ENCODE data around the gene PLPP7.
"Not testable (repeated sequence)": the region's sequence is repeated elsewhere in the genome, so short reads cannot be mapped to it uniquely, and the experiment has no call there.

The PLPP7 gene

DNA sequence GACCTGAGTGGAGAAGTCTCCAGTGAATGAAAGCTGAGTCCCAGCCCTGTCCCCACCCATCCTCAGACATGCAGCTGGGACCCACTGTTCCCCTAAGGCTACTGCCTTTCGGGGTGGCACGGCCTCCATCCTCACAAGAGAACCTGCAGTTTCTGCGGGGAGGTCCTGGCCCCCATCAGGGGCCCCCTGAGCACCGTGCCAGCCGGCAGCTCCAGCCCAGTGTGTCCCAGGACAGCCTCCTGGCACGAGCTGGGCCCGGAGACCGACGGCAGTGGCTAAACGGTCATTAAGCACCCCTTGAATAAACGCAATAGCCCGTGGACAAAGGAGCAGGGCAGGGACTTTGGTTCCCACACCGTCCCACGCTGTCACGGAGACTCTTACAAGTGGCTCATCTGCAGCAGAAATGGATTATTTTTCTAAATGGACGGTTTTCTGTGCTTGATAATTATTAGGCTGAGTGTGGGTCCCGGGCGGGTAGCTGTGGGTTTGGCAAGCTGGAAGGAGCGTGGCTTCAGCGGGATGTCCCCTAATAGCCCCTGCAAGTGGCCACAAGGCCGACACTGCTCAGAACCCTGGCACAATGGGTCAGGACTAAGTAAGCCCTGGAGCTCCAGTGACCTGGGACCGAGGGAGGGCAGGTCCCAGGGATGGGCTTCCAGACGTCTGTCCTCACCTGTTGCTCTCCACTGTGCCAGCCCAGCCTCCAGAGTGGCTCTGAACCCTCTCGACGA is 30.7 kb upstream of the PLPP7 start:
- no peaks in the 10 kb centered on the region for H3K9me3 ChIP-seq (ENCODE audit: control insufficient read depth, insufficient read depth, low read length)
- peaks cover 10% of the 10 kb centered on the region for H3K36me3 ChIP-seq (ENCODE audit: control insufficient read depth, insufficient read depth, low read length)
- H3K9ac ChIP-seq (ENCODE audit: low read depth, low read length) = no peak overlapping the region
- no peak overlapping the region for H3K4me3 ChIP-seq (ENCODE audit: low read depth, low read length)
- no peaks in the 10 kb centered on the region for H3K27me3 ChIP-seq (ENCODE audit: control insufficient read depth, insufficient read depth, low read length)
- H3K4me1 ChIP-seq (ENCODE audit: control insufficient read depth, insufficient read depth, low read length) = no peaks in the 10 kb centered on the region

DNA sequence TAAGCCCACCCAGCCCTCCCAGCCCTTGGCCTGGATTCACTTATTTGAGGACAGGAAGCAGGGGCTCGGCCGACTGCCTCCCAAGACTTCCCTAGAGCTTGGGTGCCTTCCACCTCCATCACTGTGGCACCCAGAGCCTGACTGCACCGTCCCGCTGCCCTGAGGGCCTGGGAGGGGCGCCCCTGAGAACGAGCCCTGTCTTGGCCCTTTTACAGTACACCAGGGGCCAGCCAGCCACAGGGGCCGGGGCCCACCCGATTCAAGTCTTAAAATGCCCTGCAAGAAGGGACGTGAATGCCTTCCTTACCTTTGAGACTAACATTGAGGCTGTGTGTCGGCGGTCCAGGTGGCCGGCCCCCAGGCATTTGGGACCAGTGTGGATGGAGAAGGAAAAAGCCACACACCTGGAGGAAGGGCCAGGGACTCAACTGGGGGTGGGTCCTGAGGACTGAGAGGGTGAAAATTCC is 30.1 kb upstream of the PLPP7 start:
- Histone ChIP-seq H3K4me3 (ENCODE audit: low read depth, low read length) (no peak overlapping the region), H3K9ac (ENCODE audit: low read depth, low read length) (no peak overlapping the region), H3K9me3 (ENCODE audit: control insufficient read depth, insufficient read depth, low read length) (no peaks in the 10 kb centered on the region), H3K4me1 (ENCODE audit: control insufficient read depth, insufficient read depth, low read length) (no peaks in the 10 kb centered on the region), H3K36me3 (ENCODE audit: control insufficient read depth, insufficient read depth, low read length) (peaks cover 10% of the 10 kb centered on the region), H3K27me3 (ENCODE audit: control insufficient read depth, insufficient read depth, low read length) (no peaks in the 10 kb centered on the region)

DNA sequence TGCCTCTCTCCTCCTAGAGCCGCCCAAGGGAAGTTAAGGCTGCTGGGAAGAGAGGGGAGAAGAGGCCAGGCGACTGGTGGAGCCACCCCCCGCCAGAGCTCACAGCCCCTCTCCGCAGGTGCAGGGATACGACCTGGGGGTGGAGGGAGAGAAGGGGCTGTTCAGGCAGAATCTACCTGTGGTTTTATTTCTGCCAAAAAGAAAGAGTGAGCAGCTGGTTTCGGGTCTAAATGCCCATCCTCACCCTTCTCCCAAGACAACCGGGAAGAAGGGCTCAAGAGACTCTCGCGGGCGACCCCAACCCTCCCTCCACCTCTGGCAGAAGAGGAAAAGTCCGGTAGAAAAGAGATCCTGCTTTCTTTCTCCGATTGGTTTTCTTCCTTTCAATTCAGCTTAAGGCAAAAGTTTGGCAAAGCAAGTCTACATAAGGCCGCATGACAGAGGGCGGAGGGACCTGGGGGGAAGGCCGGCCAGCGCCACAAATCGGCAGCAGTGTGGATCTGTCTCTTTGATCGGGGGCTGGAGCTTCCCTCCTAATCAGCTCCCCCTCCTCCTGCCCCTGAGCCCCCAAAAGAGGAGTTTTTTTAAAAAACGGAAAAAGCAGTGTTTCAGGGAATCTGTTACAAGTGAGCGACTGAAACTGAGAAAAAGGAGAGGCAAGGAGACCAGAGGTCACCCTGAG is 29.5 kb upstream of the PLPP7 start:
- Histone ChIP-seq H3K4me3 (ENCODE audit: low read depth, low read length) (no peak overlapping the region), H3K9ac (ENCODE audit: low read depth, low read length) (no peak overlapping the region), H3K9me3 (ENCODE audit: control insufficient read depth, insufficient read depth, low read length) (no peaks in the 10 kb centered on the region), H3K27me3 (ENCODE audit: control insufficient read depth, insufficient read depth, low read length) (no peaks in the 10 kb centered on the region), H3K4me1 (ENCODE audit: control insufficient read depth, insufficient read depth, low read length) (no peaks in the 10 kb centered on the region), H3K36me3 (ENCODE audit: control insufficient read depth, insufficient read depth, low read length) (peaks cover 10% of the 10 kb centered on the region)

DNA sequence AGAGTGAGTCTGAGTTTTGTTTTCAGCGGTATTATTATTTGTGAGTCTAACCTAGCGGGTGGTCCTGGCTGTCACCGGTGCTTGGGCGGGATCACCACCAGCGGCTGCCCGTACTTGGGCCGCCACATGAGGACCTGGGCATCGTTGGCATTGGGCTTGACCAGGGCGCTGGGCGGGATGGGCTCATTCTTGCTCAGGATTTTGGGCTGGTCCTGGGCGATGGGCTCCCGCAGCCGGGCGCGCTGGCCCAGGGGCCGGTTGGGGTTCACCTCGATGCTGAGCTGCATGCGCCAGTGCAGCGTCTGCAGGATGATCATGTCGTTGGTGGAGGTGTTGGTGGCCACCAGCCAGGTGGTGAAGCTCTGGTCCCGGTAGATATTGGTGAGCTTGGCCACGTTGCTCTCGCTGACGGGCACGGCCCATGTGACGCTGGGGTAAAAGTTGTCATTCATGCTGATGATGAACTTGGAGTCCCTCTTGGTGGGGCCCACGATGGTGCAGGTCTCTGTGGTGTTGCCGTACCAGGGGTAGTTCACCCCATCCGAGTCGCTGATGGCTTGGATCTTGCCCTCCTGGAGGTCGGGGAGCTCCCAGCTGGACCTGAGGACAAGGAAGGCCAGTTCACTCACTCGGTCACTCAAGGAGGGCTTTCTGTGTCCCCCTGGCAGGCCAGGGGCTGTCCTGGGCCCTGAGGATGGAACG is 28.6 kb upstream of the PLPP7 start:
- Histone ChIP-seq H3K4me1 (ENCODE audit: control insufficient read depth, insufficient read depth, low read length) (no peaks in the 10 kb centered on the region), H3K27me3 (ENCODE audit: control insufficient read depth, insufficient read depth, low read length) (no peaks in the 10 kb centered on the region), H3K4me3 (ENCODE audit: low read depth, low read length) (no peak overlapping the region), H3K9me3 (ENCODE audit: control insufficient read depth, insufficient read depth, low read length) (no peaks in the 10 kb centered on the region), H3K9ac (ENCODE audit: low read depth, low read length) (no peak overlapping the region), H3K36me3 (ENCODE audit: control insufficient read depth, insufficient read depth, low read length) (peaks cover 14% of the 10 kb centered on the region)

DNA sequence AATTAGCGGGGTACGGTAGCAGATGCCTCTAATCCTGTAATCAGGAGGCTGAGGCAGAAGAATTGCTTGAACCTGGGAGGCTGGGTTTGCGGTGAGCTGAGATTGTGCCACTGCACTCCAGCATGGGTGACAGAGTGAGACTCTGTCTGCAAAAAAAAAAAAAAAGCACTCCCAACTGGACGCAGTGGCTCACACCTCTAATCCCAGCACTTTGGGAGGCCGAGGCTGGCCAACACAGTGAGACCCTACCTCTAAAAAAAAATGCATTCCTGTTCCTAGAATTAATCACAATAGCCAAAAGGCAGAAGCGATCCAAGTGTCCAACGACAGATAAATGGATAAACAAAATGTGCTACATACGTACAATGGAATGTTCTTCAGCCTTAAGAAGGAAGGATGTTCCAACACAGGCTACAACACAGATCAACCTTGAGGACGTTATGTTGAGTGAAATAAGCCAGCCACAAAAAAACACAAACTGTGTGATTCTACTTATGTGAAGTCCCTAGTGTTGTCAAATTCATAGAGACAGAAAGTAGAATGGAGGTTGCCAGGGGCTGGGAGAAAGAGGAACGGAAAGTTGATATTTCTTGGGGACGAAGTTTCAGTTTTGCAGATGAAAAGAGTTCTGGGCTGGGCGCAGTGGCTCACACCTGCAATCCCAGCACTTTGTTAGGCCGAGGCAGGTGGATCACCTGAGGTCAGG is 27.0 kb upstream of the PLPP7 start:
- no peaks in the 10 kb centered on the region for H3K4me1 ChIP-seq (ENCODE audit: control insufficient read depth, insufficient read depth, low read length)
- peaks cover 14% of the 10 kb centered on the region for H3K36me3 ChIP-seq (ENCODE audit: control insufficient read depth, insufficient read depth, low read length)
- H3K9ac ChIP-seq (ENCODE audit: low read depth, low read length) = no peak overlapping the region
- no peaks in the 10 kb centered on the region for H3K27me3 ChIP-seq (ENCODE audit: control insufficient read depth, insufficient read depth, low read length)
- H3K9me3 ChIP-seq (ENCODE audit: control insufficient read depth, insufficient read depth, low read length) = no peaks in the 10 kb centered on the region
- no peak overlapping the region for H3K4me3 ChIP-seq (ENCODE audit: low read depth, low read length)

DNA sequence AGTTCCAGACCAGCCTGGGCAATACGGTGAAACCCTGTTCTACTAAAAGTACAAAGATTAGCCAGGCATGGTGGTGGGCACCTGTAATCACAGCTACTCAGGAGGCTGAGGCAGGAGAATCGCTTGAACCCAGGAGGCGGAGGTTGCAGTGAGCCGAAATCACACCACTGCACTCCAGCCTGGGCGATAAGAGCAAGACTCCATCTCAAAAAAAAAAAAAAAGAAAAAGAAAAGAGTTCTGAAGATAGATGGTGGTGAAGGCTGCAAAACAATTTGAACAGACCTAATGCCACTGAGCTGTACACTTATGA is 26.5 kb upstream of the PLPP7 start:
- H3K9me3 ChIP-seq (ENCODE audit: control insufficient read depth, insufficient read depth, low read length); H3K4me1 ChIP-seq (ENCODE audit: control insufficient read depth, insufficient read depth, low read length); H3K27me3 ChIP-seq (ENCODE audit: control insufficient read depth, insufficient read depth, low read length); H3K4me3 ChIP-seq (ENCODE audit: low read depth, low read length); H3K9ac ChIP-seq (ENCODE audit: low read depth, low read length): not testable (repeated sequence)
- peaks cover 14% of the 10 kb centered on the region for H3K36me3 ChIP-seq (ENCODE audit: control insufficient read depth, insufficient read depth, low read length)

DNA sequence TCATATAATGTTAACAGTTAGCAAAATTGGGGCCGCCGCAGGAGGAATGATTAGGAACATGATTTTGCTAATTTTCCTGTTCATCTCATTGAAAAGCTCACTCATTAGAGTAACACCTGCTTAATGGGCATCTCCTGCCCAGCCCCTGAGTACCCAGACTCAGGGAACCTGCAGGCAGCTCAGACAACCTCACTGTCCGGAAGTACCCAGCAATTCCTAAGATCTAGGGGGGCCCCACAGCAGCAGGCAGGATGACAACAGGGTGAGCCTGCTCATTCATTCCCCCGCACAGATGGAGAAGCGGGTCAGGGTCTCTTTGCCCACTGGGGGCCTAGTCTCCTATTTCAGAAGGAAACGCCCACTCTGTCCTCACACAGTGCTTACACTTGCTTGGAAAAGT is 25.8 kb upstream of the PLPP7 start:
- Histone ChIP-seq H3K27me3 (ENCODE audit: control insufficient read depth, insufficient read depth, low read length) (no peaks in the 10 kb centered on the region), H3K36me3 (ENCODE audit: control insufficient read depth, insufficient read depth, low read length) (peaks cover 14% of the 10 kb centered on the region), H3K9me3 (ENCODE audit: control insufficient read depth, insufficient read depth, low read length) (no peaks in the 10 kb centered on the region), H3K9ac (ENCODE audit: low read depth, low read length) (no peak overlapping the region), H3K4me3 (ENCODE audit: low read depth, low read length) (no peak overlapping the region), H3K4me1 (ENCODE audit: control insufficient read depth, insufficient read depth, low read length) (no peaks in the 10 kb centered on the region)

DNA sequence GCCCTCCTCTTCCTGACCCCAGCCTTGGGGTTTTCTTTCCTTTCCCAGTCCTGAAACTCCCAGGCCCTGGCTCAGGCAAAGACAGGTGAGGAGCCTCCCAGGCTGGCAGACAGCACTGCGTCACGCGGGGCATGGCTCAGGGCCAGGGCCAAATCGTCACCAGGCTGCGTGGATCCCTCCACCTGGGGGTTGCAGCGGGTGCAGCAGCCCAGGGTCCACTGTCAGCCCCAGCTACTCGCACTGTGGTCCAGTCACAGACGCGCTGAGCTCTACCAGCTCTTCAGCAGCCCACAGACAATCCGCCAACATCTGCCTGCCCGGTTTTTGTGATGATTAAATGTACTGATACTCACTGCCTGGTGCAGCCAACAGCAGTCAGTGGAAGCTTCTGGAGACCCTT is 25.3 kb upstream of the PLPP7 start:
- peaks cover 14% of the 10 kb centered on the region for H3K36me3 ChIP-seq (ENCODE audit: control insufficient read depth, insufficient read depth, low read length)
- H3K9me3 ChIP-seq (ENCODE audit: control insufficient read depth, insufficient read depth, low read length) = no peaks in the 10 kb centered on the region
- no peak overlapping the region for H3K9ac ChIP-seq (ENCODE audit: low read depth, low read length)
- H3K4me1 ChIP-seq (ENCODE audit: control insufficient read depth, insufficient read depth, low read length) = no peaks in the 10 kb centered on the region
- no peaks in the 10 kb centered on the region for H3K27me3 ChIP-seq (ENCODE audit: control insufficient read depth, insufficient read depth, low read length)
- H3K4me3 ChIP-seq (ENCODE audit: low read depth, low read length) = no peak overlapping the region

DNA sequence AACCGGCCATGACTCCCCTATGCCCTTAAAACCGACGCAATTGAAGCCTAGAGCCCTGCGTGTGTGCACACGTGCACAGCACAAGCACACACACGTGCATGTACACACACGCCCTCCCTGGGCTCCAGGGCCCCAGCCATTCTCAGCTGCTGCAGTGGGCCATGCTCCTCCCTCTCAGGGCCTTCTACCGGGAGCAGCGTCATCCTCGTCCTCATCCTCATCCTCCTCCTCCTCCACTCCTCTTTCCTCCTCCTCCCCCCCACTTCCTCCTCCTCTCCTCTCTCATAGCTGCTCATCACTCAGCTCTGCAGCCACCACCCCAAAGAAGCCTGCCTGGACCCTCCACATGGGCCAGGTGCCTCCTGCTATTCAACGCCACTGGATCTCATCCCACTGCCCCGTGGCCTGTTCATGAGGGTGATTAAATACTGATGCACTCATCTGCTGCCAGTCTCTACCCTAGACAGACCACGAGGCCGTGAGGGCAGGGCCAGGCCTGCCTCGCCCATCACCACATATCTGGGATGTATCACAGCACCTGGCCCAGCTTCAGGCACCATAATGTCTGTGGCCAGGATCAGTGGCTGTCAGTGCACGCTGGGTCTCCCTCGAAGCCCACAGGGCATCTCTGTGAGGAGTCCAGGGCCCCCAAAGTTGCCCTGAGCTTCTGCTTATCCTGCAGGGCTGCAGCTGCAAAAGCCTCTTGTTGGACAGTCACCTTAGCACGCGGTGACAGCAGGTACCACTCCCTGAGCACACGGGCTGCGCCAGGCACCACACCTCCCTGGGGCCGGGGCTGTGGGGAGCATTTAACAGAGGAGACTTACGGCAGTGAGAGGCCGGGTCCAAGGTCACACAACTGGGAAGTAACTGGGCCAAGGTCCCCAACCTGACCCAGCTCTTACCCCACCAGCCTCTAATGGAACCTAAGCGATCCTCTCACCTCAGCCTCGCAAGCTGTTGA is 23.0 kb upstream of the PLPP7 start:
- Histone ChIP-seq H3K9me3 (ENCODE audit: control insufficient read depth, insufficient read depth, low read length) (no peaks in the 10 kb centered on the region), H3K9ac (ENCODE audit: low read depth, low read length) (no peak overlapping the region), H3K4me3 (ENCODE audit: low read depth, low read length) (no peak overlapping the region), H3K4me1 (ENCODE audit: control insufficient read depth, insufficient read depth, low read length) (no peaks in the 10 kb centered on the region), H3K36me3 (ENCODE audit: control insufficient read depth, insufficient read depth, low read length) (peaks cover 5% of the 10 kb centered on the region), H3K27me3 (ENCODE audit: control insufficient read depth, insufficient read depth, low read length) (no peaks in the 10 kb centered on the region)

DNA sequence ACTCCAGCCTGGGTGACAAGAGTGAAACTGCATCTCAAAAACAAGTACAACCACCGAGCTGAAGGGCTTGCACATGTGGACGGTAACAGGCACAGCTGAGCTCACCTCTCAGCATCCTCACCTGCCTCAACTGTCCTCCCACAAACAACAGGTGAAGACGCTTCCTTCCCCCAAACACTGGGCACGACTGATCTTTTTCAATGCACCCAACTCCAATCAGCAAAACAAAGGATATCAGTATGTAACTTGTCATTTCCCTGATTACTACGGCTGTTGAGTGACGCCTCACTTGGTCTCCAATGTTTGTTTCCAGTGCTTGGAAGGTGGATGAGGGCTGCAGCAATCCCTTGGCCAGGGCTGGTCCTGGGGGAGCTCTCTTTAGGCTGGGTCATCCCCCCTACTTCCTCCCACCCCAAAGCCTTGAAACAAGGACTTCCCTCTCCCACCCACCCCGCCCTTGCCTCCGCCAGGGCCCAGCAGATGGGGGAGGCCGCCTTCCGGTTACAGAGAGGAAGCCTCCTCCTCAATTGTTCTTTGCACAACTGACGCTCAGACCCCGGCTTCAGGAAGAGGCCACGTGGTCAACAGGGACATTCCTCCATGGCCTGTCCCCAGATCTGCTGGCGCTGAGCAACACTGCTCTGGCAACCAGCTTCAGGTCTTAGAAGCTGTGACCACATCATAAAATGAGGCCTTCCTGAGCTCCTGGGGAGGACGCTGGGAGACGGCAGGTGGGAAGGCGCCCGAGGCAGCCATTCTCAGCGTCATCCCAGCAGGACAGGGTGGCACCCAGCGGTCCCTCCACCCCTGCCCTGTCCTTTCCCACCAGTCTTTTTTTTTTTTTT is 19.1 kb upstream of the PLPP7 start:
- H3K27me3 ChIP-seq (ENCODE audit: control insufficient read depth, insufficient read depth, low read length) = peaks cover 4% of the 10 kb centered on the region
- H3K4me3 ChIP-seq (ENCODE audit: low read depth, low read length) = no peak overlapping the region
- H3K36me3 ChIP-seq (ENCODE audit: control insufficient read depth, insufficient read depth, low read length) = peaks cover 4% of the 10 kb centered on the region
- no peaks in the 10 kb centered on the region for H3K9me3 ChIP-seq (ENCODE audit: control insufficient read depth, insufficient read depth, low read length)
- peaks cover 2% of the 10 kb centered on the region for H3K4me1 ChIP-seq (ENCODE audit: control insufficient read depth, insufficient read depth, low read length)
- no peak overlapping the region for H3K9ac ChIP-seq (ENCODE audit: low read depth, low read length)

Data from iPS-15b (cell line).